Liver (tissue), 9 donors: ENCODE measurements around the gene DYNC1I2. TPM values are rescaled to one million over a fixed set of nuclear protein-coding genes. Genes with fewer than 3 reads are reported as not detected.
"Not testable (repeated sequence)": the region's sequence is repeated elsewhere in the genome, so short reads cannot be mapped to it uniquely, and the experiment has no call there.

Experiments
- DNase-seq: peaks from one replicate; pipeline ENCODE4 v3.0.0-alpha.2; 2017; ENCODE audit warnings: low spot score
- H3K27ac ChIP-seq, 2 donors: one replicate each; pipeline ENCODE4 v1.7.0; 2013; ENCODE audit warnings: inconsistent platforms in 2 of 2, low read length in 2 of 2, control low read depth in 1 of 2, low read depth in 1 of 2, mild to moderate bottlenecking in 1 of 2
- H3K27me3 ChIP-seq, 4 donors: one replicate each; pipeline versions ENCODE4 v1.6.1 to v1.7.0; 2013; ENCODE audit warnings: low read length in 3 of 4, inconsistent platforms in 1 of 4, mild to moderate bottlenecking in 1 of 4, moderate library complexity in 1 of 4; ENCODE audit not compliant: control insufficient read depth in 4 of 4, insufficient read depth in 4 of 4
- H3K36me3 ChIP-seq, 4 donors: one replicate each; pipeline versions ENCODE4 v1.6.1 to v1.7.0; 2013; ENCODE audit warnings: low read length in 3 of 4, mild to moderate bottlenecking in 3 of 4, low read depth in 1 of 4, moderate library complexity in 1 of 4; ENCODE audit not compliant: control insufficient read depth in 4 of 4, insufficient read depth in 3 of 4
- H3K4me1 ChIP-seq, 4 donors: one replicate each; pipeline versions ENCODE4 v1.6.1 to v1.7.0; 2013; ENCODE audit warnings: low read length in 3 of 4, mild to moderate bottlenecking in 3 of 4, moderate library complexity in 1 of 4; ENCODE audit not compliant: control insufficient read depth in 4 of 4, insufficient read depth in 4 of 4
- H3K4me3 ChIP-seq, 3 donors: one replicate each; pipeline versions ENCODE4 v1.6.1 to v1.7.0; 2013; ENCODE audit warnings: low read length in 3 of 3, control low read depth in 1 of 3, low read depth in 1 of 3, mild to moderate bottlenecking in 1 of 3
- H3K9ac ChIP-seq, 2 donors: one replicate each; pipeline ENCODE4 v1.7.0; 2013; ENCODE audit warnings: low read length in 2 of 2, mild to moderate bottlenecking in 2 of 2, moderate library complexity in 2 of 2, control low read depth in 1 of 2, low read depth in 1 of 2
- H3K9me3 ChIP-seq, 4 donors: one replicate each; pipeline versions ENCODE4 v1.6.1 to v1.7.0; 2013; ENCODE audit warnings: low read length in 3 of 4; ENCODE audit not compliant: control insufficient read depth in 4 of 4
- EGR1 ChIP-seq, 2 donors: IDR thresholded peaks; 2 replicates each; pipeline ENCODE4 v1.6.1; 2016 to 2018; ENCODE audit warnings: antibody characterized with exemption in 2 of 2, low read depth in 2 of 2
- FOXA2 ChIP-seq: IDR thresholded peaks from 2 replicates; pipeline ENCODE4 v1.6.1; 2016; ENCODE audit warnings: antibody characterized with exemption
- GABPA ChIP-seq, 2 donors: IDR thresholded peaks in 1 of 2; conservative IDR thresholded peaks in 1 of 2; 2 replicates each; pipeline ENCODE4 v1.6.1; 2016; ENCODE audit warnings: antibody characterized with exemption in 2 of 2, mild to moderate bottlenecking in 1 of 2, moderate library complexity in 1 of 2
- HNF4A ChIP-seq, 2 donors: conservative IDR thresholded peaks; 2 replicates each; pipeline ENCODE4 v1.6.1; 2016; ENCODE audit warnings: antibody characterized with exemption in 2 of 2, mild to moderate bottlenecking in 2 of 2
- HNF4G ChIP-seq: IDR thresholded peaks from 2 replicates; pipeline ENCODE4 v1.6.1; 2016; ENCODE audit warnings: antibody characterized with exemption
- JUND ChIP-seq, 2 donors: IDR thresholded peaks; 2 replicates each; pipeline ENCODE4 v1.6.1; 2016; ENCODE audit warnings: antibody characterized with exemption in 2 of 2
- NR2F2 ChIP-seq: IDR thresholded peaks from 2 replicates; pipeline ENCODE4 v1.6.1; 2016; ENCODE audit warnings: antibody characterized with exemption
- RAD21 ChIP-seq, 2 donors: IDR thresholded peaks; 2 replicates each; pipeline ENCODE4 v1.6.1; 2016; ENCODE audit warnings: antibody characterized with exemption in 2 of 2, mild to moderate bottlenecking in 2 of 2
- RXRA ChIP-seq, 2 donors: IDR thresholded peaks; 2 replicates each; pipeline ENCODE4 v1.6.1; 2017 to 2018; ENCODE audit warnings: antibody characterized with exemption in 2 of 2, mild to moderate bottlenecking in 1 of 2
- SP1 ChIP-seq: IDR thresholded peaks from 2 replicates; pipeline ENCODE4 v1.6.1; 2018; ENCODE audit warnings: antibody characterized with exemption, mild to moderate bottlenecking
- TAF1 ChIP-seq: conservative IDR thresholded peaks from 2 replicates; pipeline ENCODE4 v1.6.1; 2016; ENCODE audit warnings: antibody characterized with exemption, mild to moderate bottlenecking
- YY1 ChIP-seq: IDR thresholded peaks from 2 replicates; pipeline ENCODE4 v1.6.1; 2016; ENCODE audit warnings: antibody characterized with exemption, mild to moderate bottlenecking
- WGBS: extraction: QIAGEN DNeasy Blood & Tissue Kit; methylation state at CpG from one replicate; pipeline ENCODE4 v1.1.7; 2013; 5-methylcytosine and 5-hydroxymethylcytosine counted together
- polyA plus RNA-seq, 2 donors: library from polyadenylated mRNA; stranded (reverse) in 1 of 2; unstranded in 1 of 2; fragments of 200-250 nt in 1 of 2; fragments of >200 nt in 1 of 2; fragmentation: Nextera tagmentation in 1 of 2; extraction: Ambion mirVana in 1 of 2; gene quantifications; one replicate each; pipeline versions ENCODE4 v1.2.1 to v1.2.3, GENCODE V29; 2013 to 2015
- total RNA-seq, 2 donors: library from RNA; depleted of rRNA; stranded (reverse); fragments of >200 nt; gene quantifications; one replicate each; pipeline ENCODE4 v1.2.3, GENCODE V29; 2014
- TF ChIP-seq, protein P1 (sequence below): IDR thresholded peaks from 2 replicates; pipeline ENCODE4 v1.6.1; 2016; ENCODE audit warnings: antibody characterized with exemption
- TF ChIP-seq, protein P2 (sequence below): fragments of 150-350 bp; IDR thresholded peaks from 2 replicates; pipeline ENCODE4 v1.5.1; 2017; ENCODE audit warnings: improper control_type of control experiment, low read depth, low read length; ENCODE audit not compliant: missing input control
- TF ChIP-seq, protein P3 (sequence below): IDR thresholded peaks from 2 replicates; pipeline ENCODE4 v1.6.1; 2016; ENCODE audit warnings: antibody characterized with exemption
- donor health status: healthy.
- donor health status: healthy.
- donor health status: healthy.
- donor health status: healthy.
- donor health status: healthy.

The DYNC1I2 gene
- total and polyA plus RNA-seq, 4 donors, result 20.4 to 45.2 (median 28.1) TPM

DNA sequence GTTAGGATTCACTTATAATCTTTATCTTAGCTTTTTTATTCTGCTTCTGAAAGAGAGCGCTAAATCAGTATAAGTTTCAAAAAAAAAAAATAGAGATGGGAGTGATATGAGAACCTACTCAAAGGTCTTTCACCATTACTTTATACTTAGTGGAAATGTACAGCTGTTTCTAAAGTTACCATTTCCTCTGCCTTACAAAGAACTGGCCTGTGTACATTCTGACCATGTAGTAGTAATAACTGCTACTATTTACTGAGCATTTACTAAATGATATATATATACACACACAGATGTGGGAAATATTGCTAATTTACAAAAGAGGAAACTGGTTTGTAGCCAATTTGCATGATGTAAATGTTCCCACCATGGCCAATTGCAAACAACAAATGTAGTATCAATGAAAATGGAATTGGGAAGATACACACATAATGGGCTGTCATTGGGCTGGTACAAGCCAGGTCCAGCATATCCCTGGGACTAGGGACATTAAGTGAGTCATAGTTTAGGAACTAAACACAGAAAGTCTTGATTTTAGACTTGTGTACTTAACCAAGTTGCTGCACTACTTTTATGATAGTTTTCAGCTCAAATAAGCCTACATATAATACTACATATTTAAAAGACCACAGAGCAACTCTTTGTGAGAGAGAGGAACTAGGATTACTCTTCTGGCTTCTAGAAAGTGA is 67.1 kb downstream of the DYNC1I2 start:
- DNase-seq, result no peak
- no peak overlapping the region for H3K9ac ChIP-seq
- H3K36me3 ChIP-seq, result peaks cover 0 to 21% (median 12%) of the 10 kb centered on the region in 4 donors
- no peak overlapping the region for H3K4me3 ChIP-seq
- H3K27me3 ChIP-seq, result no peaks in the 10 kb centered on the region
- no peaks in the 10 kb centered on the region for H3K9me3 ChIP-seq
- 91% methylated on average over 1 of the region's 1 CpG for WGBS
- H3K4me1 ChIP-seq, result no peaks in the 10 kb centered on the region
- no peak overlapping the region for H3K27ac ChIP-seq
- TF ChIP-seq RXRA (IDR thresholded peaks at IDR 0.05) (no peak), FOXA2 (no peak), YY1 (no peak), NR2F2 (no peak), EGR1 (IDR thresholded peaks at IDR 0.05; ENCODE audit: low read depth in 2 of 2) (no peak), HNF4G (no peak), GABPA (IDR thresholded peaks at IDR 0.05 in 1 of 2, conservative IDR thresholded peaks at IDR 0.05 in 1 of 2) (no peak), TAF1 (no peak), JUND (IDR thresholded peaks at IDR 0.05) (no peak), SP1 (no peak), RAD21 (IDR thresholded peaks at IDR 0.05) (no peak), HNF4A (conservative IDR thresholded peaks at IDR 0.05) (no peak)
- TF ChIP-seq, protein P1, sequence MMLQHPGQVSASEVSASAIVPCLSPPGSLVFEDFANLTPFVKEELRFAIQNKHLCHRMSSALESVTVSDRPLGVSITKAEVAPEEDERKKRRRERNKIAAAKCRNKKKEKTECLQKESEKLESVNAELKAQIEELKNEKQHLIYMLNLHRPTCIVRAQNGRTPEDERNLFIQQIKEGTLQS, result no peak
- TF ChIP-seq, protein P2, sequence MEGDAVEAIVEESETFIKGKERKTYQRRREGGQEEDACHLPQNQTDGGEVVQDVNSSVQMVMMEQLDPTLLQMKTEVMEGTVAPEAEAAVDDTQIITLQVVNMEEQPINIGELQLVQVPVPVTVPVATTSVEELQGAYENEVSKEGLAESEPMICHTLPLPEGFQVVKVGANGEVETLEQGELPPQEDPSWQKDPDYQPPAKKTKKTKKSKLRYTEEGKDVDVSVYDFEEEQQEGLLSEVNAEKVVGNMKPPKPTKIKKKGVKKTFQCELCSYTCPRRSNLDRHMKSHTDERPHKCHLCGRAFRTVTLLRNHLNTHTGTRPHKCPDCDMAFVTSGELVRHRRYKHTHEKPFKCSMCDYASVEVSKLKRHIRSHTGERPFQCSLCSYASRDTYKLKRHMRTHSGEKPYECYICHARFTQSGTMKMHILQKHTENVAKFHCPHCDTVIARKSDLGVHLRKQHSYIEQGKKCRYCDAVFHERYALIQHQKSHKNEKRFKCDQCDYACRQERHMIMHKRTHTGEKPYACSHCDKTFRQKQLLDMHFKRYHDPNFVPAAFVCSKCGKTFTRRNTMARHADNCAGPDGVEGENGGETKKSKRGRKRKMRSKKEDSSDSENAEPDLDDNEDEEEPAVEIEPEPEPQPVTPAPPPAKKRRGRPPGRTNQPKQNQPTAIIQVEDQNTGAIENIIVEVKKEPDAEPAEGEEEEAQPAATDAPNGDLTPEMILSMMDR, result no peak
- TF ChIP-seq, protein P3, sequence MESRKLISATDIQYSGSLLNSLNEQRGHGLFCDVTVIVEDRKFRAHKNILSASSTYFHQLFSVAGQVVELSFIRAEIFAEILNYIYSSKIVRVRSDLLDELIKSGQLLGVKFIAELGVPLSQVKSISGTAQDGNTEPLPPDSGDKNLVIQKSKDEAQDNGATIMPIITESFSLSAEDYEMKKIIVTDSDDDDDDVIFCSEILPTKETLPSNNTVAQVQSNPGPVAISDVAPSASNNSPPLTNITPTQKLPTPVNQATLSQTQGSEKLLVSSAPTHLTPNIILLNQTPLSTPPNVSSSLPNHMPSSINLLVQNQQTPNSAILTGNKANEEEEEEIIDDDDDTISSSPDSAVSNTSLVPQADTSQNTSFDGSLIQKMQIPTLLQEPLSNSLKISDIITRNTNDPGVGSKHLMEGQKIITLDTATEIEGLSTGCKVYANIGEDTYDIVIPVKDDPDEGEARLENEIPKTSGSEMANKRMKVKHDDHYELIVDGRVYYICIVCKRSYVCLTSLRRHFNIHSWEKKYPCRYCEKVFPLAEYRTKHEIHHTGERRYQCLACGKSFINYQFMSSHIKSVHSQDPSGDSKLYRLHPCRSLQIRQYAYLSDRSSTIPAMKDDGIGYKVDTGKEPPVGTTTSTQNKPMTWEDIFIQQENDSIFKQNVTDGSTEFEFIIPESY, result no peak

DNA sequence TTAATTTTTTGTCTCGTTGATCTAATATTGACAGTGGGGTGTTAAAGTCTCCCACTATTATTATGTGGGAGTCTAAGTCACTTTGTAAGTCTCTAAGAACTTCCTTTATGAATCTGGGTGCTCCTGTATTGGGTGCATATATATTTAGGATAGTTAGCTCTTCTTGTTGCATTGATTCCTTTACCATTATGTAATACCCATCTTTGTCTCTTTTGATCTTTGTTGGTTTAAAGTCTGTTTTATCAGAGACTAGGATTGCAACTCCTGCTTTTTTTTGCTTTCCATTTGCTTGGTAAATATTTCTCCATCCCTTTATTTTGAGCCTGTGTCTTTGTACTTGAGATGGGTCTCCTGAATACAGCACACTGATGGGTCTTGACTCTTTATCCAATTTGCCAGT is 71.5 kb downstream of the DYNC1I2 start:
- not testable (repeated sequence) for H3K4me3 ChIP-seq, DNase-seq, H3K27me3 ChIP-seq, H3K4me1 ChIP-seq, H3K9ac ChIP-seq, H3K27ac ChIP-seq, H3K9me3 ChIP-seq
- 95% methylated on average over 1 of the region's 1 CpG for WGBS
- H3K36me3 ChIP-seq, result peaks cover 0 to 10% (median 1%) of the 10 kb centered on the region in 4 donors

DNA sequence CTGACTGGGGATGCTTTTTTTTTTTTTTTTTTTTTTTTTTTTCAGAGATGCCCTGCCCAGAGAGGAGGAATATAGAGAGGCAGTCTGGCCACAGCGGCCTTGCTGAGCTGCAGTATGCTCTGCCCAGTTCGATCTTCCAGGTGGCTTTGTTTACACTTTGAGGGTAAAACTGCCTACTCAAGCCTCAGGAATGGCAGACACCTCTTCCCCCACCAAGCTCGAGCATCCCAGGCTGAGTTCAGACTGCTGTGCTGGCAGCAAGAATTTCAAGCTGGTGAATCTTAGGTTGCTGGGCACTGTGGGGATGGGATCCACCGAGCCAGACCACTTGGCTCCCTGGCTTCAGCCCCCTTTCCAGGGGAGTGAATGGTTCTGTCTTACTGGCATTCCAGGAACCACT is 73.9 kb downstream of the DYNC1I2 start:
- H3K4me1 ChIP-seq, H3K4me3 ChIP-seq, H3K36me3 ChIP-seq, H3K27me3 ChIP-seq, H3K27ac ChIP-seq, H3K9ac ChIP-seq, DNase-seq, H3K9me3 ChIP-seq: not testable (repeated sequence)
- 97% methylated on average over 4 of the region's 4 CpGs for WGBS
